GM19395 (cell line): Measurements from ENCODE around the gene COL1A1.
A peak's percentile ranks its signal among the peaks of the same experiment; 100 is the strongest.

Source experiments
- ATAC-seq: cut with Tn5 transposase; IDR thresholded peaks from one replicate; pipeline ENCODE4 v1.9.1; 2021; ENCODE audit warnings: mild to moderate bottlenecking, moderate library complexity; ENCODE audit not compliant: unreplicated experiment

Gene COL1A1

GRCh38 chr17:50213026-50214022 is 11.9 kb upstream of the COL1A1 start:
- ATAC-seq, result peak; percentile 49

GRCh38 chr17:50212121-50212843 is 10.9 kb upstream of the COL1A1 start:
- no peak for ATAC-seq

- no peak for ATAC-seq
Observed at GRCh38 chr17:50211249-50212120, 10.1 kb upstream of the COL1A1 start.

GRCh38 chr17:50210240-50211225 is 9.1 kb upstream of the COL1A1 start:
- ATAC-seq, result no peak

GRCh38 chr17:50209472-50210239 is 8.2 kb upstream of the COL1A1 start:
- no peak for ATAC-seq

GRCh38 chr17:50209133-50209471 is 7.7 kb upstream of the COL1A1 start:
- no peak for ATAC-seq

- no peak for ATAC-seq
Observed at GRCh38 chr17:50208611-50209061, 7.2 kb upstream of the COL1A1 start.

GRCh38 chr17:50207792-50208567 is 6.5 kb upstream of the COL1A1 start:
- ATAC-seq, result no peak

GRCh38 chr17:50207315-50207714 is 5.9 kb upstream of the COL1A1 start:
- no peak for ATAC-seq

- no peak for ATAC-seq
Observed at GRCh38 chr17:50206604-50207293, 5.3 kb upstream of the COL1A1 start.

- ATAC-seq, result no peak
Observed at GRCh38 chr17:50205963-50206505, 4.6 kb upstream of the COL1A1 start.

- ATAC-seq, result no peak
Observed at GRCh38 chr17:50205111-50205962, 3.9 kb upstream of the COL1A1 start.

GRCh38 chr17:50204431-50204830 is 3.0 kb upstream of the COL1A1 start:
- ATAC-seq, result no peak

GRCh38 chr17:50203604-50204345 is 2.3 kb upstream of the COL1A1 start:
- no peak for ATAC-seq

GRCh38 chr17:50203086-50203485 is 1.7 kb upstream of the COL1A1 start:
- no peak for ATAC-seq
